ENCODE results near the gene WBP1L. TPM values are rescaled to one million over a fixed set of nuclear protein-coding genes. Genes with fewer than 3 reads are reported as not detected.
A peak's percentile ranks its signal among the peaks of the same experiment; 100 is the strongest.

The WBP1L gene
- polyA plus RNA-seq, 3 donors: 24.8 to 43.0 (median 38.3) TPM

DNA sequence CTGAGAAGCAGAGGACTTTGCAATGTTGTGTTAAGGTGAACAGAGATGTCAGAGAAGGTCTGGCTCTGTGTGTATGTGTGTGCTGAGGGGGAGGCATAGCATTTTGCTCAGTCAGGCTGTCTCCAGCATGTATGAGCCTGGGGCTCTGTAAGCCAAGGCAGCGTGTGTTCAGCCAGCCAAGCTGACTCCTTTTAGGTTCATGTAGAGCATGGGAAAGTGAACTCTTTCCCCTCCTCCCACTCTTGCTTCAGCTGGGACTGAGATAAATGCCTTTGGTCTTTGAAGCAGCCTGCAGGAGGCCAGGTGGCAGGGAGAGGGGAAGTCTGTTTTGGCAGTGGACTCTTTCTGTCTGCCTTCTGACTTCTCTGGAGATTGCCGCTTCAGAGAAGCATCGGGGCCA, 25.5 kb upstream of the WBP1L start:
- WGBS (ENCODE audit: insufficient coverage): 19% methylated on average over 3 of the region's 3 CpGs
- no peak for DNase-seq
- Histone ChIP-seq H3K4me1 (ENCODE audit: control insufficient read depth in 1 of 2, insufficient read depth in 2 of 2, low read length in 2 of 2) (peaks cover 11 to 21% of the 10 kb centered on the region in 2 donors), H2AFZ (ENCODE audit: insufficient read depth, low read depth, low read length, poor library complexity, severe bottlenecking) (peak overlapping the region; percentile 70), H3K79me2 (ENCODE audit: insufficient read depth, low read length) (peaks cover 22% of the 10 kb centered on the region), H3K9ac (ENCODE audit: insufficient read depth, low read length, poor library complexity, severe bottlenecking) (no peak overlapping the region), H3K27ac (ENCODE audit: low read depth in 1 of 2, low read length in 2 of 2) (peak overlapping the region in 1 of 2 donors; percentile 34), H3K4me3 (replicated peaks in 1 of 3; ENCODE audit: low read depth in 2 of 3, low read length in 3 of 3) (no peak overlapping the region), H4K20me1 (ENCODE audit: insufficient read depth, low read length) (no peaks in the 10 kb centered on the region), H3K9me3 (replicated peaks in 1 of 2; ENCODE audit: control insufficient read depth in 1 of 2, insufficient read depth in 1 of 2, low read length in 2 of 2) (no peaks in the 10 kb centered on the region), H3K4me2 (replicated peaks; ENCODE audit: extremely low read depth, low read length, poor library complexity, severe bottlenecking) (no peak overlapping the region), H3K27me3 (ENCODE audit: control insufficient read depth in 2 of 2, insufficient read depth in 2 of 2, low read length in 2 of 2) (no peaks in the 10 kb centered on the region), H3K36me3 (replicated peaks in 1 of 2; ENCODE audit: control insufficient read depth in 1 of 2, insufficient read depth in 2 of 2, low read length in 2 of 2) (no peaks in the 10 kb centered on the region)
- intact Hi-C loops (cut with micrococcal nuclease): no loop called here
- Mint-ChIP-seq H3K27me3 (ENCODE audit: low read depth in 3 of 3) (peaks cover 0 to 3% (median 0%) of the 10 kb centered on the region in 3 donors), H3K4me1 (peaks cover 22% of the 10 kb centered on the region), H3K9me3 (no peaks in the 10 kb centered on the region), H3K4me3 (no peak overlapping the region), H3K27ac (peak overlapping the region in 1 of 7 donors; percentile 15), H3K36me3 (no peaks in the 10 kb centered on the region)
- TF ChIP-seq, protein P1, sequence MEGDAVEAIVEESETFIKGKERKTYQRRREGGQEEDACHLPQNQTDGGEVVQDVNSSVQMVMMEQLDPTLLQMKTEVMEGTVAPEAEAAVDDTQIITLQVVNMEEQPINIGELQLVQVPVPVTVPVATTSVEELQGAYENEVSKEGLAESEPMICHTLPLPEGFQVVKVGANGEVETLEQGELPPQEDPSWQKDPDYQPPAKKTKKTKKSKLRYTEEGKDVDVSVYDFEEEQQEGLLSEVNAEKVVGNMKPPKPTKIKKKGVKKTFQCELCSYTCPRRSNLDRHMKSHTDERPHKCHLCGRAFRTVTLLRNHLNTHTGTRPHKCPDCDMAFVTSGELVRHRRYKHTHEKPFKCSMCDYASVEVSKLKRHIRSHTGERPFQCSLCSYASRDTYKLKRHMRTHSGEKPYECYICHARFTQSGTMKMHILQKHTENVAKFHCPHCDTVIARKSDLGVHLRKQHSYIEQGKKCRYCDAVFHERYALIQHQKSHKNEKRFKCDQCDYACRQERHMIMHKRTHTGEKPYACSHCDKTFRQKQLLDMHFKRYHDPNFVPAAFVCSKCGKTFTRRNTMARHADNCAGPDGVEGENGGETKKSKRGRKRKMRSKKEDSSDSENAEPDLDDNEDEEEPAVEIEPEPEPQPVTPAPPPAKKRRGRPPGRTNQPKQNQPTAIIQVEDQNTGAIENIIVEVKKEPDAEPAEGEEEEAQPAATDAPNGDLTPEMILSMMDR (IDR thresholded peaks at IDR 0.05): no peak

DNA sequence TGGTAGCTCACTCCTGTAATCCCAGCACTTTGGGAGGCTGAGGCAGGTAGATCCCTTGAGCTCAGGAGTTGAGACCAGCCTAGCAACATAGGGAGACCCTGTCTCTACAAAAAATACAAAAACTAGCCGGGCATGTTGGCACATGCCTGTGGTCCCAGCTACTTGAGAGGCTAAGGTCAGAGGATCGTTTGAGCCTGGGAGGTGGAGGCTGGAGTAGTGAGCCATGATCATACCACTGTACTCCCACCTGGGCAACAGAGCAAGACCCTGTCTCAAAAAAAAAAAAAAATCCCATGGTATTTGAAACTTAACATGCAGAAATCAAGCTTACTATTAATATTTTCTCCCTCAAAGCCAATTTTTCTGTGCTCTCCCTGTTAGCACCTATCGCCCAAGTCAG, 23.4 kb upstream of the WBP1L start:
- intact Hi-C loops (cut with micrococcal nuclease): no loop called here
- TF ChIP-seq, protein P1 (IDR thresholded peaks at IDR 0.05): no peak
- Histone ChIP-seq H3K27ac (ENCODE audit: low read depth in 1 of 2, low read length in 2 of 2) (no peak overlapping the region), H3K79me2 (ENCODE audit: insufficient read depth, low read length) (peaks cover 15% of the 10 kb centered on the region), H3K9me3 (replicated peaks in 1 of 2; ENCODE audit: control insufficient read depth in 1 of 2, insufficient read depth in 1 of 2, low read length in 2 of 2) (no peaks in the 10 kb centered on the region), H3K36me3 (replicated peaks in 1 of 2; ENCODE audit: control insufficient read depth in 1 of 2, insufficient read depth in 2 of 2, low read length in 2 of 2) (no peaks in the 10 kb centered on the region), H2AFZ (ENCODE audit: insufficient read depth, low read depth, low read length, poor library complexity, severe bottlenecking) (no peak overlapping the region), H3K9ac (ENCODE audit: insufficient read depth, low read length, poor library complexity, severe bottlenecking) (no peak overlapping the region), H4K20me1 (ENCODE audit: insufficient read depth, low read length) (no peaks in the 10 kb centered on the region), H3K4me1 (ENCODE audit: control insufficient read depth in 1 of 2, insufficient read depth in 2 of 2, low read length in 2 of 2) (peaks cover under 1 to 10% of the 10 kb centered on the region in 2 donors), H3K4me3 (replicated peaks in 1 of 3; ENCODE audit: low read depth in 2 of 3, low read length in 3 of 3) (no peak overlapping the region), H3K27me3 (ENCODE audit: control insufficient read depth in 2 of 2, insufficient read depth in 2 of 2, low read length in 2 of 2) (no peaks in the 10 kb centered on the region), H3K4me2 (replicated peaks; ENCODE audit: extremely low read depth, low read length, poor library complexity, severe bottlenecking) (no peak overlapping the region)
- H3K36me3 Mint-ChIP-seq: peaks cover 0 to 7% of the 10 kb centered on the region in 2 donors
- DNase-seq: no peak
- no peak overlapping the region for H3K4me3 Mint-ChIP-seq
- peaks cover 0 to 6% (median 0%) of the 10 kb centered on the region in 7 donors for H3K9me3 Mint-ChIP-seq
- peaks cover 13% of the 10 kb centered on the region for H3K4me1 Mint-ChIP-seq
- H3K27ac Mint-ChIP-seq: no peak overlapping the region
- 100% methylated on average over 1 of the region's 3 CpGs for WGBS (ENCODE audit: insufficient coverage)
- no peaks in the 10 kb centered on the region for H3K27me3 Mint-ChIP-seq (ENCODE audit: low read depth in 3 of 3)

Data from CD14-positive monocyte (primary cell).